Stomach smooth muscle (tissue), 2 donors: ENCODE data around the gene S100A8.
"Not testable (repeated sequence)": the region's sequence is repeated elsewhere in the genome, so short reads cannot be mapped to it uniquely, and the experiment has no call there.

ENCODE experiments used
- H3K27ac ChIP-seq: one replicate; pipeline ENCODE4 v1.7.0; 2013; ENCODE audit warnings: mild to moderate bottlenecking, low read length, inconsistent platforms
- H3K27me3 ChIP-seq, 2 donors: one replicate each; pipeline ENCODE4 v1.7.0; 2013; ENCODE audit warnings: low read length in 2 of 2; ENCODE audit not compliant: insufficient read depth in 2 of 2, control insufficient read depth in 1 of 2
- H3K36me3 ChIP-seq, 2 donors: one replicate each; pipeline ENCODE4 v1.7.0; 2013; ENCODE audit warnings: low read length in 2 of 2; ENCODE audit not compliant: control insufficient read depth in 2 of 2, insufficient read depth in 2 of 2
- H3K4me1 ChIP-seq: one replicate; pipeline ENCODE4 v1.7.0; 2013; ENCODE audit warnings: low read length; ENCODE audit not compliant: control insufficient read depth, insufficient read depth
- H3K4me3 ChIP-seq, 2 donors: one replicate each; pipeline ENCODE4 v1.7.0; 2013; ENCODE audit warnings: low read length in 2 of 2
- H3K9ac ChIP-seq, 2 donors: one replicate each; pipeline ENCODE4 v1.7.0; 2013; ENCODE audit warnings: low read length in 2 of 2, mild to moderate bottlenecking in 1 of 2
- H3K9me3 ChIP-seq, 2 donors: one replicate each; pipeline ENCODE4 v1.7.0; 2013; ENCODE audit warnings: low read length in 2 of 2; ENCODE audit not compliant: control insufficient read depth in 2 of 2
- donor health status: healthy.
- donor health status: Pancreatic carcinoma.

Gene S100A8

GRCh38 chr1:153354515-153355193 is 36.2 kb downstream of the S100A8 start:
- no peak overlapping the region for H3K4me3 ChIP-seq
- no peak overlapping the region for H3K27ac ChIP-seq
- H3K4me1 ChIP-seq = no peaks in the 10 kb centered on the region
- H3K36me3 ChIP-seq = no peaks in the 10 kb centered on the region
- H3K9ac ChIP-seq = no peak overlapping the region
- H3K9me3 ChIP-seq = no peaks in the 10 kb centered on the region
- H3K27me3 ChIP-seq = peaks cover 0 to 5% of the 10 kb centered on the region in 2 donors

DNA sequence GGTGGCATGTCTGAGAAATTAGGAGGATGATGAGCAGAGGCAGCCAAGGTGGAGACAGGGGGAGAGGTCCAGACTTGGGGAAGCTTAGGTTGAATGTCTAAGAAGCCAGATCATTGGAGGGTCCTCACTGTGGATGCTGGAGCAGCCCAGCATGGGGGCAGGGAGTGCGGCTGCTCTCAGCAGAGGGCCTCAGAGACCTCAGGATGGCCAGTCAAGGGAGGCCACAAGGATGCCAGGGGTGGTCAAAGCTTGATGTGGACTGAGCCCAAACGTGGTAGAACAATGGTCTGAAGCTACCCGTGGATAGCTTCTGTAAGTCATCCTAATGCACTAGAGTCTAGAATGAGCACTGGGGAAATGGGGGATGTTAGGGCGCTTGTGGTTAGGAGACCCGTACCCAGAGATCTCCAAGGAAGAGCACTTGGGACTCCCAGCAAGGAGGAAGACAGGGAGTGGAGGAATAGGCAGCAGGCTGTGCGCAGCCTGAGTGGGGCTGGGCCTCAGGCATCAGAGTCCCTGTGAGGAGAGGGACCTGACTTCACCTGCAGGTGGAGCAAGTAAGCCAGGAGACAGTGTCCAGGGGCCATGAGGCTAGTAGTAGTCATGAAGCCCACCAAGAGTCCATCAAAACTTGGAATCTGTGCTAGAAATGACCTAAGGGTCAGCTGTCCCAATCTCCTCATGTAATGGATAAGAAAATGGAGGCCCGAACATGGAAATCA is 37.5 kb downstream of the S100A8 start:
- Histone ChIP-seq H3K4me3 (no peak overlapping the region), H3K36me3 (no peaks in the 10 kb centered on the region), H3K9me3 (no peaks in the 10 kb centered on the region), H3K4me1 (no peaks in the 10 kb centered on the region), H3K9ac (no peak overlapping the region), H3K27ac (no peak overlapping the region), H3K27me3 (peaks cover 4 to 8% of the 10 kb centered on the region in 2 donors)

- no peaks in the 10 kb centered on the region for H3K9me3 ChIP-seq
- no peaks in the 10 kb centered on the region for H3K36me3 ChIP-seq
- H3K27me3 ChIP-seq = peaks cover 4 to 13% of the 10 kb centered on the region in 2 donors
- no peak overlapping the region for H3K27ac ChIP-seq
- no peak overlapping the region for H3K4me3 ChIP-seq
- H3K9ac ChIP-seq = no peak overlapping the region
- no peaks in the 10 kb centered on the region for H3K4me1 ChIP-seq
Observed at GRCh38 chr1:153352523-153352922, 38.4 kb downstream of the S100A8 start.

DNA sequence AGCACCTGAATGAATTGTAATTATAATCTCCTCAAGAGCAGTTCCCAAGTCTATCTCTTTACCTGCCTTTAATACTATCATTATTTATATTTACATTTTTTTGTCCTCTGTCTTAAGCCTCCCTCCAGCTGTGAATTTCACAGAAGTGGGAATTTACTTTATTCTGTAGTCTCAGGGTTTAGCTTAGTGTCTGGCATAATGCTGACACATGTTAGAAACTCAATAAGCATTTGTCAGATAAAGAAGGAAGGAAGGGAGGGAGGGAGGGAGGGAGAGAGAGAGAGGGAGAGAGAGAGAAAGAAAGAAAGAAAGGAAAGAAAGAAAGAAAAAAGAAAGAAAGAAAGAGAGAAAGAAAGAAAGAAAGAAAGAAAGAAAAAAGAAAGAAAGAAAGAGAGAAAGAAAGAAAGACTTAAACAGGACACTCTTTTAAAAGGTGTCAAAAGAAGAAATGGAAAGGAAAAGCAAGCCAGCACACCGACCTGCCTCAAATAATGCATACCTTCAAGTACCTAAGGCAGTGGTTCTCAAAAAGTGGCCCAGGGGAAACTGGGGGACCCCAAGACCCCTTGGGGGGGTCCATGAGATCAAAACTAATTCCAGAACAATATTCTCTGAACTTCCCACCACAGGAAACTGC is 40.4 kb downstream of the S100A8 start:
- peaks cover 4 to 15% of the 10 kb centered on the region in 2 donors for H3K27me3 ChIP-seq
- no peak overlapping the region for H3K9ac ChIP-seq
- no peaks in the 10 kb centered on the region for H3K36me3 ChIP-seq
- H3K27ac ChIP-seq = no peak overlapping the region
- H3K4me3 ChIP-seq = no peak overlapping the region
- no peaks in the 10 kb centered on the region for H3K4me1 ChIP-seq
- H3K9me3 ChIP-seq = no peaks in the 10 kb centered on the region

GRCh38 chr1:153349363-153350320 is 41.2 kb downstream of the S100A8 start:
- peaks cover 4 to 18% of the 10 kb centered on the region in 2 donors for H3K27me3 ChIP-seq
- H3K36me3 ChIP-seq = no peaks in the 10 kb centered on the region
- no peak overlapping the region for H3K4me3 ChIP-seq
- H3K9ac ChIP-seq = no peak overlapping the region
- no peaks in the 10 kb centered on the region for H3K4me1 ChIP-seq
- H3K27ac ChIP-seq = no peak overlapping the region
- no peaks in the 10 kb centered on the region for H3K9me3 ChIP-seq

DNA sequence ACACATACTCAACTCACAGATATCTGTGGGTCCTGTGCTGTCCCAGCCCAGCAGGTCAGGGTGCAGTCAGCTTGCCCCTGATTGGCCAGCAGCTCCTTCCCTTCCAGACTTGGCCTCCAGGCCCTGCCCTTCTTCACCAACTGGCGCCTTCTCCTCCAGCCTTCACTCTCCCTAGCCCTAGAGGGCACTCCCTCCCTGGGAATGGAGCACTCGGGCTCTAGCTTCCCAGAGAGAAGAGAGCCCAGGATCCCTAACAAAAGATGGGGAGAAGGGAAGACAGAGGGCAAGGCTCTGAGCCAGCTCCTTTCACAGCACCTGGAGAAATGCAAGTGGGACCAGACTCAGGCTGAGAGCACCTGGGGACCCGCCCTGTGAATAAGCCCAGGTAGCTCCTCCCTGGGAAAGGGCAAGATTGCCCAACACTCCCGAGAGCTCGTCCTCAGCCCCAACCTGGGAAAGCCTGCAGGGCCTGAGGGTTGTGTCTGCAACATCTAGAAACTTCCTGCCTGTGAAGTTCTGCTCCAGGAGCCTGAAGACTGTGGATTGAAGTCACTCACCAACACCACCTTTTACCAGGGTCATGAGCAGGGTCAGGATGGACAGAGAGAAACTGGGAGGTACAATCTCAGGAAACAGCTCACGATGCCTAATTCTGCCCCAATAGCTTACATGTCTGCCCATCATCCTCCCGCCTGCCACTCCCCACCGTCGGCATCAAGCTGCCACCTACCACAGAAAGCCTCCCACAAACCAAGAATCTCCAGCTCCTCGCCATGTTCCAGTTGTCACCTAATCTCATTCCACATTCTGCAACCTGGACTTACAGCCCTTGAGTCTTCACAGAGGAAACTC is 42.1 kb downstream of the S100A8 start, which contains the start of gene PGLYRP4:
TSS of gene PGLYRP4 (minus strand) at position 331 of the 852 bp plus-strand sequence. CDS start 909 bp downstream, outside the sequence.
- no peaks in the 10 kb centered on the region for H3K4me1 ChIP-seq
- H3K27me3 ChIP-seq = peaks cover 4 to 20% of the 10 kb centered on the region in 2 donors
- H3K9me3 ChIP-seq = no peaks in the 10 kb centered on the region
- no peak within 1 kb of the TSS for H3K27ac ChIP-seq
- no peak within 1 kb of the TSS for H3K4me3 ChIP-seq
- no peaks in the 10 kb centered on the region for H3K36me3 ChIP-seq
- H3K9ac ChIP-seq = no peak within 1 kb of the TSS

GRCh38 chr1:153347856-153348255 is 43.0 kb downstream of the S100A8 start:
- Histone ChIP-seq H3K4me1 (no peaks in the 10 kb centered on the region), H3K9ac (no peak overlapping the region), H3K27me3 (peaks cover 4 to 17% of the 10 kb centered on the region in 2 donors), H3K36me3 (no peaks in the 10 kb centered on the region), H3K4me3 (no peak overlapping the region), H3K27ac (no peak overlapping the region), H3K9me3 (no peaks in the 10 kb centered on the region)

- H3K27me3 ChIP-seq = peaks cover 4 to 17% of the 10 kb centered on the region in 2 donors
- not testable (repeated sequence) for H3K4me3 ChIP-seq
Observed at GRCh38 chr1:153347049-153347448, 43.8 kb downstream of the S100A8 start.

GRCh38 chr1:153346077-153346723 is 44.7 kb downstream of the S100A8 start:
- Histone ChIP-seq H3K4me3 (no peak overlapping the region), H3K27me3 (peaks cover 4 to 17% of the 10 kb centered on the region in 2 donors), H3K9me3 (no peaks in the 10 kb centered on the region), H3K4me1 (no peaks in the 10 kb centered on the region), H3K36me3 (no peaks in the 10 kb centered on the region), H3K9ac (no peak overlapping the region), H3K27ac (no peak overlapping the region)

More at GRCh38 chr1:153347049-153347448, 43.8 kb downstream of the S100A8 start:
- not testable (repeated sequence) for H3K9me3 ChIP-seq, H3K4me1 ChIP-seq, H3K9ac ChIP-seq, H3K27ac ChIP-seq, H3K36me3 ChIP-seq
